K562 (cell line): Measurements from ENCODE around the gene CARD14. TPM values are rescaled to one million over a fixed set of nuclear protein-coding genes. Genes with fewer than 3 reads are reported as not detected.

Experiments used
- ATAC-seq: fragments of 200-7000 bp; cut with Tn5 transposase; 3 replicates; pipeline ENCODE4 v1.9.1; 2020; ENCODE audit warnings: moderate library complexity
- BruUV-seq: library from RNA; stranded (reverse); fragments of 400-500 nt; replicated peaks from 2 replicates; lab custom pipeline; 2021; lab: Mats Ljungman, UMichigan
- CTCF ChIA-PET: fragments of 300-600 bp; formaldehyde crosslinking; extraction: SDS; loops from one replicate; lab custom pipeline; 2021; ENCODE audit warnings: low intra/inter-chr PET ratio; lab: Yijun Ruan, JAX
- POLR2A ChIA-PET: fragments of 300-600, 350-650 bp; sonication (Branson Sonifier 250); formaldehyde crosslinking; extraction: SDS; loops from one replicate; lab custom pipeline; 2021; ENCODE audit warnings: antibody characterized with exemption, inconsistent platforms; lab: Yijun Ruan, JAX
- DNase-seq, 4 experiments: peaks; one replicate each; pipeline versions ENCODE4 v3.0.0 to v3.0.0-alpha.2; 2011 to 2018; ENCODE audit warnings: low spot score in 3 of 4, mixed read lengths in 3 of 4; ENCODE audit errors: extremely low read depth in 1 of 4
- FAIRE-seq: peaks from 2 replicates; lab custom pipeline; 2011; peaks lifted over from hg19 to GRCh38; lab: Jason Lieb, UNC
- H2AFZ ChIP-seq: 2 replicates; pipeline ENCODE4 v1.6.0; 2011; ENCODE audit warnings: low read depth, low read length, control low read depth, inconsistent platforms
- H3K27ac ChIP-seq: fragments of 200-600 bp; 3 replicates; pipeline ENCODE4 v1.8.0; 2011; ENCODE audit warnings: low read depth, mild to moderate bottlenecking, control low read depth, inconsistent platforms, low read length, moderate library complexity, mixed read lengths; ENCODE audit errors: extremely low read depth
- H3K27me3 ChIP-seq, 2 experiments: fragments of 300-600 bp in 1 of 2; 2 replicates in 1 of 2; 3 replicates in 1 of 2; pipeline versions ENCODE4 v1.6.0 to v1.8.0; 2011; ENCODE audit warnings: inconsistent platforms in 2 of 2, low read length in 2 of 2, mild to moderate bottlenecking in 1 of 2, mixed read lengths in 1 of 2, moderate library complexity in 1 of 2; ENCODE audit not compliant: control insufficient read depth in 2 of 2, insufficient read depth in 2 of 2
- H3K36me3 ChIP-seq: fragments of 300-600 bp; 3 replicates; pipeline ENCODE4 v1.8.0; 2011; ENCODE audit warnings: mild to moderate bottlenecking, low read length, inconsistent platforms; ENCODE audit not compliant: control insufficient read depth, insufficient read depth
- H3K4me1 ChIP-seq, 2 experiments: fragments of 200-600 bp in 1 of 2; replicated peaks in 1 of 2; 2 replicates in 1 of 2; 3 replicates in 1 of 2; pipeline versions ENCODE4 v1.5.1 to v1.8.0; 2011; ENCODE audit warnings: inconsistent platforms in 2 of 2, low read length in 2 of 2, mild to moderate bottlenecking in 1 of 2, mixed read lengths in 1 of 2, moderate library complexity in 1 of 2; ENCODE audit not compliant: control insufficient read depth in 2 of 2, insufficient read depth in 2 of 2
- H3K4me2 ChIP-seq: 2 replicates; pipeline ENCODE4 v1.6.1; 2011; ENCODE audit warnings: low read length, control low read depth, inconsistent platforms, mixed read lengths; ENCODE audit not compliant: insufficient read depth
- H3K4me3 ChIP-seq: fragments of 200-600 bp; sonication (generic), shearing (Covaris generic); 2 replicates; pipeline ENCODE4 v1.5.1; 2016; ENCODE audit warnings: control low read depth, inconsistent platforms
- H3K79me2 ChIP-seq: fragments of 200-600 bp; 3 replicates; pipeline ENCODE4 v1.8.0; 2011; ENCODE audit warnings: low read length, inconsistent platforms; ENCODE audit not compliant: control insufficient read depth, insufficient read depth
- H3K9ac ChIP-seq, 2 experiments: 2 replicates each; pipeline versions ENCODE4 v1.6.0 to v1.6.1; 2011; ENCODE audit warnings: low read depth in 2 of 2, low read length in 2 of 2, control low read depth in 1 of 2, inconsistent platforms in 1 of 2, mild to moderate bottlenecking in 1 of 2, mixed read lengths in 1 of 2; ENCODE audit not compliant: insufficient read depth in 1 of 2
- H3K9me1 ChIP-seq: one replicate; pipeline ENCODE4 v1.6.0; 2011; ENCODE audit warnings: inconsistent platforms, mild to moderate bottlenecking, low read length, moderate library complexity; ENCODE audit not compliant: control insufficient read depth, insufficient read depth
- H3K9me3 ChIP-seq: replicated peaks from 2 replicates; pipeline ENCODE4 v1.5.1; 2011; ENCODE audit warnings: low read depth, low read length, inconsistent platforms; ENCODE audit not compliant: control insufficient read depth, insufficient read depth
- H4K20me1 ChIP-seq: replicated peaks from 2 replicates; pipeline ENCODE4 v1.6.1; 2011; ENCODE audit warnings: low read length, inconsistent platforms, mixed read lengths; ENCODE audit not compliant: control insufficient read depth, insufficient read depth
- ARID2 ChIP-seq: fragments of 450-650 bp; IDR thresholded peaks from 2 replicates; pipeline ENCODE4 v1.6.1; 2017; ENCODE audit warnings: antibody characterized with exemption, mild to moderate bottlenecking
- CBX2 ChIP-seq: fragments of 200-600 bp; sonication (generic); IDR thresholded peaks from one replicate; pipeline ENCODE4 v1.6.1; 2012; ENCODE audit warnings: mild to moderate bottlenecking, low read length, inconsistent platforms; ENCODE audit not compliant: insufficient read depth, poor library complexity, severe bottlenecking
- CBX8 ChIP-seq: fragments of 200-600 bp; sonication (generic); IDR thresholded peaks from 2 replicates; pipeline ENCODE4 v1.6.1; 2012; ENCODE audit warnings: borderline replicate concordance, mixed run types, low read depth, mild to moderate bottlenecking, moderate library complexity, mixed read lengths, low read length, control low read depth, inconsistent platforms; ENCODE audit not compliant: poor library complexity, severe bottlenecking; ENCODE audit errors: extremely low read depth
- CREM ChIP-seq: IDR thresholded peaks from 2 replicates; pipeline ENCODE4 v1.6.1; 2014; ENCODE audit warnings: antibody characterized with exemption, low read depth
- E2F3 ChIP-seq: fragments of 250-450 bp; sonication (Bioruptor Pico); IDR thresholded peaks from 2 replicates; pipeline ENCODE4 v1.4.0; 2020; ENCODE audit warnings: mild to moderate bottlenecking
- GMEB1 ChIP-seq: fragments of 250-450 bp; sonication (Bioruptor Pico); IDR thresholded peaks from 2 replicates; pipeline ENCODE4 v1.4.0; 2020; ENCODE audit warnings: mild to moderate bottlenecking
- ILK ChIP-seq: fragments of 450-650 bp; IDR thresholded peaks from 2 replicates; pipeline ENCODE4 v1.6.1; 2016; ENCODE audit warnings: missing genetic modification characterization, low read depth, mild to moderate bottlenecking, missing compliant biosample characterization, moderate library complexity, borderline replicate concordance
- KAT7 ChIP-seq: sonication (generic); formaldehyde crosslinking; IDR thresholded peaks from 2 replicates; pipeline ENCODE4 v1.8.0; 2022; ENCODE audit warnings: missing genetic modification reagents, mild to moderate bottlenecking, borderline replicate concordance
- NCOA2 ChIP-seq, 2 experiments: fragments of 450-650 bp; IDR thresholded peaks; 2 replicates each; pipeline ENCODE4 v1.6.1; 2018; ENCODE audit warnings: mild to moderate bottlenecking in 2 of 2, moderate library complexity in 1 of 2; ENCODE audit not compliant: partially characterized antibody in 2 of 2
- NFXL1 ChIP-seq: fragments of 450-650 bp; formaldehyde crosslinking; IDR thresholded peaks from 2 replicates; pipeline ENCODE4 v1.4.0; 2021; ENCODE audit warnings: mild to moderate bottlenecking
- PHF8 ChIP-seq: fragments of 200-600 bp; sonication (generic); IDR thresholded peaks from 2 replicates; pipeline ENCODE4 v1.6.1; 2012; ENCODE audit warnings: mixed run types, mild to moderate bottlenecking, inconsistent platforms, low read length, moderate library complexity, borderline replicate concordance
- RFX1 ChIP-seq: fragments of 450-650 bp; IDR thresholded peaks from 2 replicates; pipeline ENCODE4 v1.6.1; 2016; ENCODE audit warnings: mild to moderate bottlenecking, moderate library complexity
- SMC3 ChIP-seq: conservative IDR thresholded peaks from 2 replicates; pipeline ENCODE4 v1.6.1; 2011; ENCODE audit warnings: low read depth, low read length, improper control_type of control experiment; ENCODE audit not compliant: insufficient read depth
- TAF15 ChIP-seq: fragments of 200-400 bp; formaldehyde crosslinking; IDR thresholded peaks from 2 replicates; pipeline ENCODE4 v1.6.1; 2017; ENCODE audit warnings: mild to moderate bottlenecking, low read depth, low read length, moderate library complexity
- TRIM28 ChIP-seq: fragments of 450-650 bp; IDR thresholded peaks from 2 replicates; pipeline ENCODE4 v1.6.1; 2017
- ZBTB7A ChIP-seq: IDR thresholded peaks from 2 replicates; pipeline ENCODE4 v1.6.1; 2011; ENCODE audit warnings: low read depth, mild to moderate bottlenecking, low read length, moderate library complexity, borderline replicate concordance; ENCODE audit not compliant: control insufficient read depth
- ZNF778 ChIP-seq: fragments of 450-650 bp; formaldehyde crosslinking; IDR thresholded peaks from 2 replicates; pipeline ENCODE4 v1.4.0; 2020; ENCODE audit warnings: mild to moderate bottlenecking, moderate library complexity
- WGBS: fragments of 100-300 bp; shearing (Covaris generic); methylation state at CpG from one replicate; pipeline ENCODE4 v1.1.6; 2016; ENCODE audit warnings: low coverage, mixed read lengths; ENCODE audit not compliant: insufficient coverage; ENCODE audit errors: missing lambda C conversion rate; 5-methylcytosine and 5-hydroxymethylcytosine counted together
- in situ Hi-C: fragments of 300-500 bp; cut with MboI; formaldehyde crosslinking; loops from 4 replicates; pipeline ENCODE4 v1.15.0; 2018; ENCODE audit warnings: inconsistent platforms, mixed read lengths
- intact Hi-C: fragments of 100-400 bp; cut with micrococcal nuclease; formaldehyde crosslinking; loops from 2 replicates; pipeline ENCODE4 v1.14.2; 2022
- polyA plus RNA-seq, 8 experiments: library from polyadenylated mRNA; depleted of rRNA in 4 of 8; stranded (reverse) in 5 of 8; unstranded in 3 of 8; fragments of >200 nt; fragmentation: Nextera tagmentation in 2 of 8; fragmentation: Illumina TruSeq in 1 of 8; extraction: Ambion mirVana in 2 of 8; extraction: Trizol in 1 of 8; gene quantifications; 2 replicates each; pipeline versions ENCODE4 v1.2.1 to v1.2.3, GENCODE V29; 2011 to 2014; ENCODE audit warnings: inconsistent platforms in 1 of 8, missing spikeins in 1 of 8
- total RNA-seq, 7 experiments: library from RNA; depleted of rRNA in 6 of 7; stranded (reverse); fragments of >200 nt in 6 of 7; fragmentation: Illumina TruSeq in 2 of 7; extraction: Trizol in 2 of 7; gene quantifications; 2 replicates each; pipeline versions ENCODE4 v1.2.1 to v1.2.3, GENCODE V29; 2011 to 2021; ENCODE audit warnings: low replicate concordance in 1 of 7
- TF ChIP-seq, protein P1 (sequence below): fragments of 250-450 bp; sonication (Bioruptor Pico); IDR thresholded peaks from 2 replicates; pipeline ENCODE4 v1.9.0; 2021; ENCODE audit warnings: mild to moderate bottlenecking

The CARD14 gene
- total and polyA plus RNA-seq, 9 of the 15 experiments (the other 6 are each of a cell fraction or from before 2014, with no cell fraction given) = not detected

GRCh38 chr17:80242505-80242904, 72.7 kb downstream of the CARD14 start:
- Histone ChIP-seq H2AFZ (no peak overlapping the region), H3K9me1 (no peaks in the 10 kb centered on the region), H3K9me3 (no peaks in the 10 kb centered on the region), H3K27ac (no peak overlapping the region), H3K4me2 (no peak overlapping the region), H3K4me3 (no peak overlapping the region), H3K27me3 (no peaks in the 10 kb centered on the region), H3K4me1 (peaks cover 0 to 22% of the 10 kb centered on the region in 2 experiments; a peak in 2 of 5 replicates), H3K36me3 (no peaks in the 10 kb centered on the region), H3K79me2 (no peaks in the 10 kb centered on the region), H3K9ac (peak overlapping the region in 1 of 2 experiments; percentile 4; a peak in 1 of 4 replicates), H4K20me1 (no peaks in the 10 kb centered on the region)
- BruUV-seq = no TSS peak
- POLR2A ChIA-PET = no interaction called here
- ATAC-seq (no peak), FAIRE-seq (no peak), DNase-seq (no peak)
- no peak for TF ChIP-seq KAT7 (CRISPR knock-in tag)
- no peak for TF ChIP-seq ARID2
- TF ChIP-seq, protein P1, sequence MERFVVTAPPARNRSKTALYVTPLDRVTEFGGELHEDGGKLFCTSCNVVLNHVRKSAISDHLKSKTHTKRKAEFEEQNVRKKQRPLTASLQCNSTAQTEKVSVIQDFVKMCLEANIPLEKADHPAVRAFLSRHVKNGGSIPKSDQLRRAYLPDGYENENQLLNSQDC (CRISPR knock-in tag) = no peak
- no peak for TF ChIP-seq ZBTB7A
- TF ChIP-seq RFX1 = no peak
- no peak for TF ChIP-seq ZNF778 (CRISPR knock-in tag)
- TF ChIP-seq CBX2 = no peak
- TF ChIP-seq TRIM28 = no peak
- no peak for TF ChIP-seq PHF8
- no peak for TF ChIP-seq SMC3
- TF ChIP-seq E2F3 = no peak
- TF ChIP-seq CREM = no peak
- no peak for TF ChIP-seq GMEB1 (CRISPR knock-in tag)
- no peak for TF ChIP-seq CBX8
- no peak for TF ChIP-seq TAF15
- TF ChIP-seq NFXL1 (CRISPR knock-in tag) = no peak
- no peak for TF ChIP-seq ILK (tag)
- no peak for TF ChIP-seq NCOA2 (IDR thresholded peaks at IDR 0.05; ENCODE audit: partially characterized antibody in 2 of 2)
- CTCF ChIA-PET = no interaction called here
- WGBS = 72% methylated on average over 14 of the region's 14 CpGs
- in situ Hi-C loops (no loop called here), intact Hi-C loops (no loop called here)
